Neutrophil (primary cell): ENCODE measurements around the gene TLR3.

ENCODE experiments used
- H3K27ac ChIP-seq: fragments of 200-600 bp; sonication (generic); 2 replicates; pipeline ENCODE4 v1.5.1; 2016; ENCODE audit warnings: mild to moderate bottlenecking, moderate library complexity
- H3K27me3 ChIP-seq: fragments of 200-600 bp; sonication (generic); 2 replicates; pipeline ENCODE4 v1.6.0; 2016; ENCODE audit warnings: mild to moderate bottlenecking
- H3K36me3 ChIP-seq: fragments of 200-600 bp; sonication (generic); 2 replicates; pipeline ENCODE4 v1.5.1; 2017
- H3K4me1 ChIP-seq, 2 experiments: fragments of 200-600 bp in 1 of 2; sonication (generic) in 1 of 2; 1 replicate in 1 of 2; 2 replicates in 1 of 2; pipeline versions ENCODE4 v1.5.1 to v1.6.1; 2013 to 2016; ENCODE audit warnings: low read depth in 1 of 2, low read length in 1 of 2, mild to moderate bottlenecking in 1 of 2, moderate library complexity in 1 of 2; ENCODE audit not compliant: control insufficient read depth in 1 of 2, insufficient read depth in 1 of 2
- H3K4me3 ChIP-seq, 2 experiments: fragments of 200-600 bp in 1 of 2; sonication (generic) in 1 of 2; 1 replicate in 1 of 2; 2 replicates in 1 of 2; pipeline ENCODE4 v1.5.1; 2013 to 2016; ENCODE audit warnings: low read depth in 1 of 2, low read length in 1 of 2, mild to moderate bottlenecking in 1 of 2, moderate library complexity in 1 of 2
- H3K9me3 ChIP-seq: fragments of 200-600 bp; sonication (generic); 2 replicates; pipeline ENCODE4 v1.5.1; 2016
- TF ChIP-seq, protein P1 (sequence below): fragments of 200-600 bp; sonication (generic); IDR thresholded peaks from 2 replicates; pipeline ENCODE4 v1.5.1; 2016; ENCODE audit warnings: antibody characterized with exemption

The TLR3 gene

GRCh38 chr4:186102931-186103330 is 34.0 kb downstream of the TLR3 start:
- Histone ChIP-seq H3K4me3 (no peak overlapping the region), H3K9me3 (no peaks in the 10 kb centered on the region), H3K27me3 (peaks cover 78% of the 10 kb centered on the region), H3K4me1 (no peaks in the 10 kb centered on the region), H3K27ac (no peak overlapping the region), H3K36me3 (no peaks in the 10 kb centered on the region)
- TF ChIP-seq, protein P1, sequence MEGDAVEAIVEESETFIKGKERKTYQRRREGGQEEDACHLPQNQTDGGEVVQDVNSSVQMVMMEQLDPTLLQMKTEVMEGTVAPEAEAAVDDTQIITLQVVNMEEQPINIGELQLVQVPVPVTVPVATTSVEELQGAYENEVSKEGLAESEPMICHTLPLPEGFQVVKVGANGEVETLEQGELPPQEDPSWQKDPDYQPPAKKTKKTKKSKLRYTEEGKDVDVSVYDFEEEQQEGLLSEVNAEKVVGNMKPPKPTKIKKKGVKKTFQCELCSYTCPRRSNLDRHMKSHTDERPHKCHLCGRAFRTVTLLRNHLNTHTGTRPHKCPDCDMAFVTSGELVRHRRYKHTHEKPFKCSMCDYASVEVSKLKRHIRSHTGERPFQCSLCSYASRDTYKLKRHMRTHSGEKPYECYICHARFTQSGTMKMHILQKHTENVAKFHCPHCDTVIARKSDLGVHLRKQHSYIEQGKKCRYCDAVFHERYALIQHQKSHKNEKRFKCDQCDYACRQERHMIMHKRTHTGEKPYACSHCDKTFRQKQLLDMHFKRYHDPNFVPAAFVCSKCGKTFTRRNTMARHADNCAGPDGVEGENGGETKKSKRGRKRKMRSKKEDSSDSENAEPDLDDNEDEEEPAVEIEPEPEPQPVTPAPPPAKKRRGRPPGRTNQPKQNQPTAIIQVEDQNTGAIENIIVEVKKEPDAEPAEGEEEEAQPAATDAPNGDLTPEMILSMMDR: no peak

DNA sequence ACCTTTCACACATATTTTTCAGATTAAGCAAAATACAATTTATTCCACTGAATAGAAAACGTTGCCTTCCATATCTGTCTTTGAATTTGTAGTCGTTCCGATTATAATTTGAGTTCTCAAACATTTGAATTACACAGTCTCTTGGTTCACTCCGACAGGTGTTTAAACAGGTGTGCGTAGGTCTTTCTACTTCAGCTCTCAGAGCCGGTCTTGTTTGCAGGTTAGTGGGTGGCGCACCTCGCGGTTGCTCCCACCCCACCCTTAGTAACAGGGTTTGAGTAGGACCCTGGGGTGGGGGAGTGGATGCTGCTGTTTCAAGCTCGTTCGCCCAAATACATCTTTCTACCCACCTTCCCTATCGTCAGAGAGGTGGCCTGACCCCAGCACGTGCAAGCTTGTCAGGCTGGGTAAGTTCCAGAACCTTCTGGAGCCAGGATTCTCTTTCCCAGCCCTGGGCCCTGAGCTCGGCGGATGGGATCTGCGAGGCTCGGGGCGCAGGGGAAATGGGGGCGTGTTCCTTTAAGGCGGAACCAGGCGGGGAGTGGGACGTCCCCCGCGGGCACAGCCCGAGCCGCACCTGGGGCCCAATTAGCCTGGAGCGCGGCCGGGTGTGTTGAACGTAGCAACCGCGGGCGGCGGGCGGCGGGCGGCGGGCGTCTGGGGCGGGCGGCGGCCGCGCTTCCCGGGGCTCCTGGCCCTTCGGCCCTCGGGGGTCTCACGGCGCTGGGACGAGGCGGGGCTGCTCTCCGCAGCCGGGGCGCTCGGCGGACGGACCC is 35.3 kb downstream of the TLR3 start, which contains the start of gene FAM149A:
Gene FAM149A, plus strand, starts transcription at position 591 of the 776 bp plus-strand sequence.
- Histone ChIP-seq H3K4me3 (no peak within 1 kb of the TSS), H3K27ac (no peak within 1 kb of the TSS), H3K4me1 (no peaks in the 10 kb centered on the region), H3K27me3 (peaks cover 82% of the 10 kb centered on the region), H3K36me3 (no peaks in the 10 kb centered on the region), H3K9me3 (no peaks in the 10 kb centered on the region)
- TF ChIP-seq, protein P1: no peak

DNA sequence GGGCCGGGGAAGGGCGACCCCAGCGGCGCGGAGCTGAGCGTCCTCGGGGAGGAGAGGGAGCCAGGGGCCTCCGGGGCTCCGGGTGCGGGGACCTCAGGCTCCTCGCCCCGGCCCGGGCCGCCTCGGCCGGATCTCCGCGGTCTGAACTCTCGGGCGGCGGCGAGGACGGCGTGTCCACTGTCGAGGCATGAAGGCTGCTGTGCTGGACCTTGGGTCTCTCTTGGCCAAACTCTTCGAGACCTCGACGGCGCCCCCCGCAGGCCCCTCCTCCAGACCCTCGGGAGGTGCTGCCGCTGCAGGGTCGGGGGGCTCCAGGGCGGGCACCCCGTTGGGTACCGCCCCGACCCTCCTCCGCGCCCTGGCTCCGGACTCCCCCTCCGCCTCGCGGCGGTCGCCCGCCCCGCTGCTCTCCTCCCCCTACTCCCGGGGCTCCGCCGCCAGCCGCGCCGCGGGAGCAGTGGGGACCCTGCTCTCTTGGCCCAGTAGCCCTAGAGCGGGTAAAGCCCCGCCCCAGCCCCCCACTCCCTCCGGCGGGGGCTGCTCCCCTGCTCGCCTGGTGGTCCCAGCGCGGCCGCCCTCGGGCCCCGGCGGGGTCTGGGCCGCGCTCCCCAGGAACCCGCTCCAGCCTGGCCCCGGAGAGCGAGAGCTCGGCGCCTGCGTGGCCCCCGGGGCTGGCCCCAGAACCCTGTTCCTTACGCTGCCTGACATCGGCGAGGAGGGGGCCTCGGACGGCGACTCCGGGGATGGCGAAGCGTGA is 36.1 kb downstream of the TLR3 start:
- H3K4me1 ChIP-seq: no peaks in the 10 kb centered on the region
- H3K4me3 ChIP-seq: no peak overlapping the region
- no peaks in the 10 kb centered on the region for H3K9me3 ChIP-seq
- no peak overlapping the region for H3K27ac ChIP-seq
- TF ChIP-seq, protein P1: no peak
- H3K36me3 ChIP-seq: no peaks in the 10 kb centered on the region
- peaks cover 86% of the 10 kb centered on the region for H3K27me3 ChIP-seq

- no peaks in the 10 kb centered on the region for H3K36me3 ChIP-seq
- peaks cover 79% of the 10 kb centered on the region for H3K27me3 ChIP-seq
- no peaks in the 10 kb centered on the region for H3K4me1 ChIP-seq
- no peak overlapping the region for H3K4me3 ChIP-seq
- TF ChIP-seq, protein P1: no peak
- no peak overlapping the region for H3K27ac ChIP-seq
- no peaks in the 10 kb centered on the region for H3K9me3 ChIP-seq
Measured at GRCh38 chr4:186105647-186106321, 36.8 kb downstream of the TLR3 start.

DNA sequence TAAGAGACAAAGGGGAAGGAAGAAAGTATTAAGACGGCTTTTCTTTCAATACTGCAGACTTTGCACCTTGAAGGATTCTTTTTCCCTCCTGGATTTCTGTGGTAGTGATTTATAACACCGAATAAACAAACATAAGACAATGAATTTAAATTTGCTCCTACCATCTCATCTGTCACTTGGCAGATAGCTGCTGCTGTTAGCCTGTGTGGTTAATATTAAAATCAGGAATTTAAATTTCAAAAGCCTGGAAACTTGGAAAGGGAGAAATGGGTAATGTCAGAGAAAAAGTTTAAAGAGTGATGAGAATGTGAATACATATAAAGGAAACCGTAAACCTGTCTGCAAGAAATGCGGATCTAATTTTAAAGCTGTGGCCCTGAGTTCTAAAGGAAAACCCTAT is 39.0 kb downstream of the TLR3 start:
- H3K9me3 ChIP-seq: no peaks in the 10 kb centered on the region
- H3K4me1 ChIP-seq: no peaks in the 10 kb centered on the region
- peaks cover 67% of the 10 kb centered on the region for H3K27me3 ChIP-seq
- no peak overlapping the region for H3K27ac ChIP-seq
- TF ChIP-seq, protein P1: no peak
- no peak overlapping the region for H3K4me3 ChIP-seq
- H3K36me3 ChIP-seq: no peaks in the 10 kb centered on the region
